Stimulated activated CD8-positive, alpha-beta memory T cell treated with anti-CD3 and anti-CD28 coated beads, Interleukin-2, amount 100 ng/mL, for 48 hours (primary cell): ENCODE data around the gene MYF6.
"Not testable (repeated sequence)": the region's sequence is repeated elsewhere in the genome, so short reads cannot be mapped to it uniquely, and the experiment has no call there.

Source experiments
- DNase-seq, 2 donors: peaks; one replicate each; pipeline ENCODE4 v3.0.0-alpha.2; 2020; ENCODE audit warnings: low read depth in 2 of 2

Gene MYF6

DNA sequence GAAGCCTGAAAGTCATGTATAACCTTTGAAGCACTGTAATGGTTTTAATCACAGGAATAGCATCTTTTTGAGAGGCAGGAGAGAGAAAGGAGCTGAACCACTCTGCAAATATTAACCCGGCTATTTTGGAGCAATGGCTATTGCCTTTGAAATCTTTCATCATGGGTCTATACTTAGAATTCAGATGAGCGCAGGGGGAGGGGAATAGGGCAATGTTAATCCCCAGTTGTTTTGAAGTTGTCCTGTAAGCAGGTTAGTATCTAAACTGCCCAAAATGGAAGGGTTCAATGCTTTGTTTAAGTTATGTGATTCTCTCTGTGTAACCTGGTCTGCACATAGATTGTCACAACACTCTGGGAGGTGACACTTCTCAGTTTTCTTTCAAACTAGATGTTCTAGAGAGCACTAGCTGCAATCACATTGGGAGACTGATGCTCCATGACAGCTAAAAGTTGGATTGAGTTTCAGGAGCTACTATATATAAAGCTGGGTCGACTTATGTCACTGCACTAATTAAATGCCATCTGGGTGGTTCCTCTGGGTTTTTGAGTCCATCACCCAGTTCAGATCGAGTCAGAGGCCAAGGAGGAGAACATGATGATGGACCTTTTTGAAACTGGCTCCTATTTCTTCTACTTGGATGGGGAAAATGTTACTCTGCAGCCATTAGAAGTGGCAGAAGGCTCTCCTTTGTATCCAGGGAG, at the start of gene MYF6:
TSS of gene MYF6 (plus strand) at position 509 of the 704 bp plus-strand sequence. CDS start at position 595, 86 bp downstream.
- DNase-seq: no peak

DNA sequence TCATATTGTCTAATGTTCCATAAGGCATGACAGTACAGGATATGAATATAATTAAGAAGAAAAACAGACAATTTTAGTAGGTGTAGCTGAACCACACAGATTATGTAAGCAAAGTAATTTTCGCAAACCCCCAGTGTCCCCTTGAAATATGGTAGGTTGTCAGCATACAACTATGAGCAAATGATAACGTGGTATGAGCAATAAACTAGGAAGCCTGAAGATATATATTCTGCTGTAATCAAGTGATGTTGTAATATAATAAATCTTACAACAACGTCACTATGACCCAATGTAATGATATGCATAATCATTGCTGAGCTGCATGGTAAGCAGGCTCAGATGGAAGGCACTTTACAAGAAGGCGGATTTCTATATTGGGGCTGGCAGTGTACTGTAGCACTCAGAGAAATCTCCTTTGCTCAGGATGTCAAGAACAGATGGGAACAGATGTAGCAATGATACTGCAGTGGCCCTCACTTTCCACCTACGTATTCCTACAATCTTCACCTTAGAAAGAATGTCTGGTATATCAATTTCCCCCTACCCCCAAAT, 47.8 kb upstream of the MYF6 start:
- no peak for DNase-seq

DNA sequence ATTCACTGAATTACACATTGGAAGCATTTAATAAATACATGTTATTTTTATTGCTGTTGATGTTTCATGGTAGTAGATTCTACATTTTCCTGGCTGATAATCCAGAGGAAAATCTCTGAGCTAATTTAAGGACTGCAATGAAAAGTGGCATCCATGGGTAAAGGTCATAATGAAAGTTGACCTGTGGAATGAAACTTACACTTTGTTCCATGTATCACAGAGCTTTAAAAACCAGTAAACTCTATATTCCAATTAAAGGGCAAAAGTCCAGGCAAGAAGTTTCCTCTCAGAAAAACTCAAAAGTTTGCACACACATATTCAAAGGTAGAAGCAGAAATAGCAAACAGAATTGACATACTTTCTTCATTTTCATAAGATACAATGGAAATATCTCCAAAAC, 44.8 kb upstream of the MYF6 start:
- DNase-seq: no peak

DNA sequence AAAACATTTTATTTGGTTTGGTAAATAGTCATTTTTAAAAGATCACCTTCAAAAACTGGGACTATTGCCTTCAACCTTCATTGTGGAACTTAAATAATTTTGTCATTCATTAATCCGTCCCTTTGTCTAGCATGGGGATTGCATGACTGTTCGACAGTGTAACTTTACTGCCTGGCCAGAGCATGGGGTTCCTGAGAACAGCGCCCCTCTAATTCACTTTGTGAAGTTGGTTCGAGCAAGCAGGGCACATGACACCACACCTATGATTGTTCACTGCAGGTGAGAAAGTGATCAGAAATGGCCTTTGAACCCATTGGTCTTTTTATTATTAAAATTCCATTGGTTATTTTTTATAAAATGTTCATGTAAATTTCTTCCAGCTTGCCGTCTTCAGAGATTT, 37.2 kb upstream of the MYF6 start:
- no peak for DNase-seq

- DNase-seq: not testable (repeated sequence)
Measured at GRCh38 chr12:80676042-80676636, 31.3 kb upstream of the MYF6 start.

DNA sequence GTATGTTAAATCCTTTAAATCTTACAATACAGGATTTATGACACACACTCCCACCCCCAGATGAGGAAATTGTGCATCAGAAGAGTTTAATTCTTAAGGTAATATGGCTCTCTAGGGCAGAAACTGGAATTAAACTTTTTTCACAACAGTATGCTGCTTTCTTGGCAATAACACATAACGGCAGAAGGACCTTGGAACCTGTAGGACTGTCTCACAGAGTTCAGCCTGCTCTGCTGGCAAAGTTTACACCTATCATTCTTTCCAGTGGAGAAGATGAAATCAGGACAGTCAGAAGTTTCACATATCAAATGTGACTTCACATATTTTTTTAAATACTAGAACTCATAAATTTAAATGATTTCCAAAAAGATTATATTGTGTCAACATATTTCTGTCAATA, 30.6 kb upstream of the MYF6 start:
- DNase-seq: no peak

DNA sequence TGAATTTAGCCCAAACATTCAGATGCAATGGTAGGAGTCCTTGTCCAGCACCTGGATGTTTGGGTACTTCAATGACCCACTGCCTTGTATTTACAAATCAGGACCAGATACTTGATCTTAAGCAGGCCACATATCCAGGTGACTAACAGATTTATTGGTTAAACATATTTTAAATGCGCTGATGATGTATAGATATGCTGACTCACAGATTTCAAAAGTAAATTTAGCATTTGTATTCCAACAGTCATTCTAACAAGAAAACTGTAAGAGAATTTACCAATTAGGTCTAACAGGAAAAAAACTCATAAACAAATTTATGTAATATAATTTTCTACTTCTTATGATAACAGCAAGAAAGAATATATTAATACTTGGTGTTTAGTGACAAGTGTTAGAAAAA, 29.4 kb upstream of the MYF6 start:
- DNase-seq: no peak

GRCh38 chr12:80679346-80680131, 27.9 kb upstream of the MYF6 start:
- DNase-seq: no peak

DNA sequence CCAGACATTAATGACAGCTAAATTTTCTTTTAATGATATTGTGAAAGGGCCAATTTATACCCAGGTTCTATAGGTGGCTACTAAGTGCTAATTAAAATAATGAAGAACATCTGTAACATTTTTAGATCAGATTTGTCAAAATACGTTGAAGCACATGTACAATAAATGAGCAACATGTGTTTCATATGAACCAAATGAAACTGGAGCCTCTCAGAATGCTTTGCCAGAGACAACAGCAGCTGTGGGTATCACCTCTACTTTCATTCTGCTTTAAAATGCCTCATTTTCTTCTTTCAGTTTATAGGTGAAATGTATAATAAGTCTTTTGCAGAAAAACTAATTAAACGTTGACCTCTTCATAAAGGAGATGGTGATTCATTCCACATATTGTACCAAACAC, 26.1 kb upstream of the MYF6 start:
- no peak for DNase-seq

DNA sequence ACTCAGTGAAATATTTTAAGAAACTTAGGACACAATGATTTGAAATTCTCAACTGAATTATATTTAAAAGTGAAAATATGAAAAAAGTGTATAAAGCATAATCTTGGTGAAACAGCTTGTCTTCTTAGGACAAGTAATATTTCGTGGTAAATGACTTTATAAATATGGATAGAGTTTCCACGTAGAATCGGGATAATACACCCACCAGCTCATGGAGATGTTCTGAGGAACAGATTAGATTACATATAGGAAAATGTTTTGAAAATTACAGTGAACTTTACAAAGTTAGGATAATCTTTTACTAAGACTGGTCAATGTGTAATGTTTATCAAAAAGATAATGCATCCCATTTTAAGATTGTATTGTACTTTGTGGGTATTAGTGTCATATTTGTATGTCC, 25.6 kb upstream of the MYF6 start:
- no peak for DNase-seq

GRCh38 chr12:80684077-80684495, 23.3 kb upstream of the MYF6 start:
- no peak for DNase-seq

GRCh38 chr12:80690090-80690489, 17.3 kb upstream of the MYF6 start:
- no peak for DNase-seq

DNA sequence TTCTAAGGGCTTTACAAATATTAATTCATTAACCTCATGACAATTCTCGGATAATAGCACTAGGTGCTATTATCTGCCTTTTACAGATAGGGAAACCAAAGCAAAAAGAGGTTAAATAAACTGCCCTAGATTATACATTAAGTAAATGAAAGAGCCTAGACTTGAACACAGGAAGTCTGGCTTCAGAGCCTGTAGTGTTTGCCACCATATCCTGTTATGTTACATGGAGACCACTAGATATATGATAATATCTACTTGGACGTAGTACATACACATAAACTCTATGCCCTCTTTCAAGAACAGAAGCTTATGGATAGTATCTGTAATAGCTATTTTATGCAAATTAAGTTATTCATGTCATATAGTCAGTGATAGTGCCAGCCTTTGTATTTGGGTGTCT, 16.9 kb upstream of the MYF6 start:
- DNase-seq: no peak

GRCh38 chr12:80692114-80692513, 15.3 kb upstream of the MYF6 start:
- DNase-seq: no peak

DNA sequence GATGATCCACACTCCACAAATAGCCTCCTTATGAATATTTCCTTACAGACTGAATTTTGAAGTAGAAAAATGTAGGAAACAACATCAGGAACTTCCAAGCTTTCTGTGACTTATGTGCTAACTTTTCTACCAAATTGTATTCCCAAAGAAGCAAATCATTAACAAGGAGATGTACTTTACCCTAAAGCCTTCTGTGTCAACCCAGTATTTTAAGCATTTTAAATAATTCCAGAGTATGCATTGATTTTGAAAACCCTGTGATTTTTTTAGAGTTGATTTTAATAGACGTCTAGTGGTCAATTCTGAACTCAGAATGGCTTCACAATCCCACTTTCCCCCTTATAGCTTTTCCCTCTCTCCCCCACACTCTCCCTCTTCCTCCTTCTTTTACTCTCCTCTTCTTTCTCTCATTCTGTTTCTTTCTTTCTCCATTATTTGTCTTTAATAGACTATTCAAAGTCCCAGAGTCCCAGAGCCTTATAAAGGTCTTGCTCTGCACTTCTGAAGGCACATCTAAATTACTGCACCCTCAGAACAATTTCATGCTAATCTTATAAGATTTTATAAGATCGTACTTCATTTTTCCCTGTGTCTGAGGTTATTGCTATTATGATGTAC, 10.1 kb upstream of the MYF6 start:
- DNase-seq: no peak

DNA sequence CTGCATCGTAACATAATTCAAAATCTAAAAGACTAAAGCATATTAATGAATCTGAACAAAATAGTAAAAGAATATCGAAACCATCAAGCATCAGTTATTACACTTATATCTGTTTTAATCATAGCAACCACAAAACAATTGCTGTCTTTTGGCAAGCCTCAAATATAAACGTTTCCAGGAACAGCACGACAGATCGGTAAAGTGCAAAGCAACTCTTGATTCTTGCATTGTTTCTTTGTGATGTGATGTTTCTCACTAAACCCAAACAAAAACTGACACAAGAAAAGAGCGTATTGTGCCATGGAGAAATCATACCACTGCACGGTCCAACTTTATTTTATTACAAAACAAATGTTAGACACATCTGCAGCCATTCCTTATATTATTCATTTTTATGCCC, 9.2 kb upstream of the MYF6 start:
- no peak for DNase-seq

DNA sequence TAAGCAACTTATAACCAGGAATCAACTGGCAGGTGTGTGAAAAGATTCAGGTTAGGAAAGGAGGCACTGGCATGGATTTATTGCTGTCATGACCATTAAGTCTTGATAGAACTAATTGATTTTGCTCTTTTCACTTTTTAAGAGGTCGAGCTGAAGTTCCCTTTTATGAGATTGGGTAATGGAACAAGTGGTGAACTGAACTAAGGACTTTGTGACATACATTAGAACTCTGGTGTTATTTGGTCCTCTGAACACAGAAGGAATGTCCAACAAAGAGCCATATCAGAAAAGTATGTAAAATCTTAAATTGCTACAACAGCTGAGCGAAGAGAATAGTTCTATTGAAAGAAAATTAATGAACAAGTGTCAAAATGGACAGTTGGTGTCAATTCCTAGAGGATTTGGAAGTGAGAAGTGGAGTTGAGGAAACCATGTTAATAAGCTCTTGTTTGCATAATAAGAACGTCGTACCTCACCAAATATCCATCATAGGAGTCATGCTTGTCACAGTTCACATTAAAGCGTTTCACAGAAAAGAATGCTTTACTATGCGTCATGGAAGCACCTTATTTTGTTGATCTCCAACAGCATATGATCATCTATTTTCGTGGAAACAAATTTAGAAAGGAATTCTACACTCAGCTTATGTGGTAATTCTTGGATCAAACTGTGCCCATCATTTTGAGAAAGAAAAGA, 8.4 kb upstream of the MYF6 start:
- no peak for DNase-seq

GRCh38 chr12:80700327-80700726, 7.1 kb upstream of the MYF6 start:
- DNase-seq: no peak

DNA sequence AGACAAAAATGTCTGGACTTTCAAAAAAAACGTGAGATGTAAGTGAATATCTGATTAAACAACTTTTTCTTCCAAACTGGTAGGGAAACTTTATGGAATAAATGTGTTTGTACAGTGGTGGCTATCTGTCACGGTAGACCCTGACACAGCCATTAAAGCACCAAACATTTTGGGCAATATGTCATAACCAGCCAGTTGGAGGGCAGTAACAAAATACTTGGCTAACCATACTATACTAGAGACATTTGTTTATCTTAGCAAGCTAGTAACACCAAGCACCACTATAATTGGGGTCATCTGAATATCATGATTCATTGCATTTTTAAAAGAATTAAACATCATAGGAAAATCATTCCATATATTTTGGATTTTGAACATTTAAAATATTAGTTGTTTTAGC, 6.0 kb upstream of the MYF6 start:
- DNase-seq: no peak

DNA sequence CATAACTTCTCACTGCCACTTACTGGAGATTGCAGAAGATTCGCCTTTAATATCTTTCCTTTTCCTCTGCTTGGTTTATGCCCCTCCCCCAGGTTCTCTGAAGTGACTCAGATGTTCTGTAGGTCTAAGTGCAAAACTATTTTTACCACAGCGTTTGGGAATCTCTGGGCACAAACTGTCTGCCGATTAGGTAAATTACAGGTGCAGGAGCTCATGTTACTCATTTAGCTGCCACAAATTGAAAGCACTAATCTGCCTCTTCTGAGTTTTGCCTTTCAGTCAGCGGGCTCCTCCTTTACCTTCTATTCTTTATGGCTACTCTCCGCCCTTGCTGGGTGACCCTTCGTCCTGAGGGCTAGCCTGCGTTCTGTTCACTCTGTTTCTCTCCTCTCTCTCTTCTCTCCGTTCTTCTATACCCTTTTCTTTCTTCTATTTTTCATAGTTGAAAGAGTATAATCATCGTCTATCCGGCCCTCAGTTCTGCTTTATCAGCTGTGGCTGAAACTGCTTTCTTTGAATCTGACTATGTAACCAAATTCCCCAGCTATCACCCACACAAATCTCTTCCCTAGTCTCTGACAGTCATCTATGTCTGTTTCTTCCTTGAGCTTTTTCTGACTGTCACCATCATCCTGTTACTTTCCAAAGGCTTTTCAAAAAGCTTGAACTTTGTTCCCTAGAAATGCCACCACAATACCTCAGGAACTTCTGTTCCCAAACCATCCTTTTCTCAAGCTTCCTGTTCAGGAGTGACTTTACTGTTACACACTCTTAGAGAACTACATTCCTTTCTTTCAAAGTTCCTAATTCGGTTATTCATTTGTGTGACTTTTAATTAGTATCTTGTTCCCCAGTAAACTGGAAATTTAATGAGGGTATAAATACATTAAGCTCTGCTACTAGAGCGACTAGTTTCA, 4.3 kb upstream of the MYF6 start:
- no peak for DNase-seq

DNA sequence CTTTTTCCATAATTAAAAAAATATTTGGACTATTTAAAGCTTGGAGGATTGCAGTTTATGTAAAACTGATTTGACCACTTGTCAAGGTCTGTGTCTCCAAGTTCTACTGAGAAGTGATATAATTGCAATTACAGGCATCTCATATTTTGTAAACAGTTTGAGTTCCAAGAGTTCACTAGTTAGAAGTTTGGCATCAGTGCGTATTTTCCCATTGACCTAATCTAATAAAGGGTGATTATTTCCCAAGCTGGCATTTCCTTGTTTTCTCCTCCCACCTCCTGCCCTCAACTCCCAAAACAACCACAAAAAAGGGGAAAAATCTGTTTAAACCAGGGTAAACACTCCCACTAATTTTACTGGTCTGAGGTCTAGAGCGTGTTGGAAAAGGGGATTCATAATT, 3.0 kb upstream of the MYF6 start:
- DNase-seq: no peak
